AG04449 (cell line): Measurements from ENCODE around the gene CREB5.

Source experiments
- CTCF ChIA-PET: fragments of 350-600 bp; formaldehyde crosslinking; extraction: SDS; loops from one replicate; lab custom pipeline; 2021; ENCODE audit warnings: antibody characterized with exemption; lab: Yijun Ruan, JAX
- POLR2A ChIA-PET: fragments of 400-600, 350-600 bp; formaldehyde crosslinking; extraction: SDS; loops from one replicate; lab custom pipeline; 2020; ENCODE audit warnings: antibody characterized with exemption, inconsistent platforms; lab: Yijun Ruan, JAX
- DNase-seq: peaks from one replicate; pipeline ENCODE4 v3.0.0-alpha.2; 2010; ENCODE audit warnings: low read depth, low spot score
- H3K4me3 ChIP-seq: 2 replicates; pipeline ENCODE4 v1.5.1; 2011; ENCODE audit warnings: low read depth, mild to moderate bottlenecking, control low read depth, low read length
- TF ChIP-seq, protein P1 (sequence below): IDR thresholded peaks from one replicate; pipeline ENCODE4 v1.5.1; 2011; ENCODE audit warnings: mild to moderate bottlenecking, moderate library complexity, low read length, control low read depth, inconsistent platforms; ENCODE audit not compliant: insufficient read depth; ENCODE audit errors: missing control alignments

The CREB5 gene

DNA sequence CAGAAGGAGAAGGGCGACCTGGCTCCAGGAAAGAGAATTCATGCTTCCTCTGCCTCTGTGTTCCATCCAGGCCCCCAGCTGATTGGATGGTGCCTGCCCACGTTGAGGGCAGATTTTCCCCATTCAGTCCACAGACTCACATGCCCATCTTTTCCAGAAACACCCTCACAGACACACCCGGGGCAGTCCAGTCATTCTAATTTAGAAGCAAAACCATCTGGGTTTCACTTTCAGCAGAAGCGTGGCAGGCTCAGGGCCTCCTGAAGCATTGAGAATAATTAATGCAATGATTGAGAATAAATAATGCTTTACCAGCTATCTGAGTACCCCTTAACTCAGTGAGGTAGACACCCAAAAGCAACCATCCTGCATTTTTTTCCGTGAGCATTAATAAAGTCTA, 30.2 kb upstream of the CREB5 start:
- ChIA-PET POLR2A (no interaction called here), CTCF (interaction anchor here (1.2 to 1.4 kb wide), 2 partner anchors 8 to 20 kb away, joined by 3 to 5 read pairs; no protein-coding TSS in a partner anchor)
- no peak overlapping the region for H3K4me3 ChIP-seq
- TF ChIP-seq, protein P1, sequence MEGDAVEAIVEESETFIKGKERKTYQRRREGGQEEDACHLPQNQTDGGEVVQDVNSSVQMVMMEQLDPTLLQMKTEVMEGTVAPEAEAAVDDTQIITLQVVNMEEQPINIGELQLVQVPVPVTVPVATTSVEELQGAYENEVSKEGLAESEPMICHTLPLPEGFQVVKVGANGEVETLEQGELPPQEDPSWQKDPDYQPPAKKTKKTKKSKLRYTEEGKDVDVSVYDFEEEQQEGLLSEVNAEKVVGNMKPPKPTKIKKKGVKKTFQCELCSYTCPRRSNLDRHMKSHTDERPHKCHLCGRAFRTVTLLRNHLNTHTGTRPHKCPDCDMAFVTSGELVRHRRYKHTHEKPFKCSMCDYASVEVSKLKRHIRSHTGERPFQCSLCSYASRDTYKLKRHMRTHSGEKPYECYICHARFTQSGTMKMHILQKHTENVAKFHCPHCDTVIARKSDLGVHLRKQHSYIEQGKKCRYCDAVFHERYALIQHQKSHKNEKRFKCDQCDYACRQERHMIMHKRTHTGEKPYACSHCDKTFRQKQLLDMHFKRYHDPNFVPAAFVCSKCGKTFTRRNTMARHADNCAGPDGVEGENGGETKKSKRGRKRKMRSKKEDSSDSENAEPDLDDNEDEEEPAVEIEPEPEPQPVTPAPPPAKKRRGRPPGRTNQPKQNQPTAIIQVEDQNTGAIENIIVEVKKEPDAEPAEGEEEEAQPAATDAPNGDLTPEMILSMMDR: no peak
- DNase-seq: no peak

DNA sequence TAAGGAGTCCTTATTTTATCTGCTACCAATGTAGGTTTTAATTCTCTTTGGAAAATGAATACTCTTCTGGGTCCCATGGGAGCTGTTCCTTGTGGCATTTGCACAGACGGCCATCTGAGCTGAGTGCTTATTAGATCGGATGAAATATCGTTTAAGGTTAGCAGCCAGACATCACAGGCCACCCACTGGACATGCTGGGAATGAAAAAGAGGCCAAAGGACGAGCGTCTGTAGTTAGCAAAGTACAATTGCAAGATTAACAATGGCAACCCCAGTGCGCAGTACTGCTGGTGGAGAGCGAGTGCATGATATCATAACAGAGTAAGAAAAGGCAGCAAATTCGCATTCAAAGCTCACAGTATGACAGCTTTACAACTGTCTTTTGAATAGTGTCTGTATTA, 28.3 kb upstream of the CREB5 start:
- DNase-seq: no peak
- TF ChIP-seq, protein P1: no peak
- POLR2A ChIA-PET: no interaction called here
- H3K4me3 ChIP-seq: no peak overlapping the region
- CTCF ChIA-PET: no interaction called here

DNA sequence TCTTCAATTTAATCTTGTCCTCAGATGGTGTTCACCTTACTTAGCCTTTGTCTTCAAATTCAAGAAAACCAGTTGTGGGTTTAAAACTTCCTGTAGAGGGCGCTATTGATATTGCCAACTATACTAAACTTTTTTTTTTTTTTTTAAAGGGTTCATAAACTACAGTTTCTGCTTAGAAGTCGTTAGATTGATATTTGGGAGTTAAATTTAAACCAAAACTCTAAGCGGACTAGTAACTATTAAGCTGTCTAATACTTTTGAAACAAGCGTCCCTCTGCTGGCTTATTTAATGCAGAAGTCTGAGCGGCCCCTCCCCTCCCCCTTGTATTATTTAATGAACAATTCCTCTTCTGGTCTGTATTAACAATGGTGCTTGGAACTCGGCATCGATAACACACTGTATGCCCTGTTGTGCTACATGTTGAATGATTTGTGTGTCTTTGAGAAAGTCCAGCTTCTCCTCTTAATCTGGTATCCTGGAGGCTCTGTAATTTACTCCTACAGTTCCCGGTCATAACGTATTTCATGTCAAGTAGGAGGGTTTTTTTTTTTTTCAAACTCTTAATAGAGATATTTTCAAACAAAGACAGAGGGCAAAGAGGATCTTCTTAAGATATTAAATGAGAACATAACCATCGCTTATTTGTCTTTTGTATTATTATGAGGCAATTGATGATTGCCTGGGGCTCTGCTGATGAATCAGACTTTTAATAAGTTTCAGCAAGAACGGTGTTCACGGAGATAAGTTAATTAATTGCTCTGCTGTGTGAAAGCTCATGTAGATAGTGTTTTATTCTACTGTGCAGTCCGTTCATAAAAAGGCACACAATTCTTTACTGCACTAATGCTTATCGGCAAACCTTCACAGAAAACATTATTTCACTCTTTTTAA, 22.6 kb upstream of the CREB5 start:
- DNase-seq: no peak
- H3K4me3 ChIP-seq: peak overlapping the region; percentile 46
- CTCF ChIA-PET: interaction anchor here (0.7 to 4.3 kb wide), 36 partner anchors 8 to 717 kb away, joined by 3 to 28 read pairs (median 4); partner anchors contain the start of gene CREB5

DNA sequence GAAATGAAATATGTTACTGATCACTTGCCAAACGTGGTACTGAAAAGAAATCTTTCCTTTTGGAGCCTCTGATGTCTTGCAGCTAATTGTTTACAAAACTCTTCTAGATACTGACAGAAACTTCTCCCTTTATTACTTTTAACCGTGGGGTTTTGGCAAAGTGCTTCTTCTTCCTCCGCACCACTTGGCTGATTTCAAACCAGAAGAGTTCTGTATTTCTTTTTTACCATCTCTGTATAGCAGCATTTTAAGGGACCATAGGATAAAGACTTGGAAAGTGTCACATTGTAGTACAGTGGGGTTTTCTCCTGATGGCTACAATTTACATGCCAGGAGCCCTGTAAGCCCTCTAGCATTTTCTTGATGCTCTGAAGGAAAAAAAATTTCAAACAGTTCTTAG, 21.9 kb upstream of the CREB5 start:
- POLR2A ChIA-PET: no interaction called here

More for the DNA sequence above, 22.6 kb upstream of the CREB5 start:
- TF ChIP-seq, protein P1: peak; percentile 37
- POLR2A ChIA-PET: interaction anchor here (0.7 kb wide), 1 partner anchor 240 kb away, joined by 3 read pairs; no protein-coding TSS in a partner anchor

DNA sequence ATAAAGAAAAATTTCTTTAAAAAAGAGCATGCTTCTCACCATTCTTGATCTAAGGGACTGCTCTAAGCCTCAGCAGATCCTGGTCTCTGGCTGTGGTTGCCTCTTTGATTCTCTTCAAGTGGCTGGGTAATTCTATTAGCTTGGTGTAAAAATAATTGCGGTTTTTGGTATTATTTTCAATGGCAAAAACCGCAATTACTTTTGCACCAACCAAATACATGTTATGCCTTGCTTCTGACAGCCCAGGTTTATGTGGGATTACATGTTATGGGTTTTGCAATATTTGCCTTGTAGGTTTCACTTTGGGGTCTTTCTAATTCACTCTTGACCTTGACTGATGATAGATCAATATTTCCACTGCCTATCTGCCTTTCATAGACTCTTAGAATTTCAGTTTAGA, 20.0 kb upstream of the CREB5 start:
- TF ChIP-seq, protein P1: no peak
- no peak overlapping the region for H3K4me3 ChIP-seq
- ChIA-PET CTCF (interaction anchor here (1.2 to 1.4 kb wide), 3 partner anchors 14 to 531 kb away, joined by 3 to 4 read pairs (median 3); no protein-coding TSS in a partner anchor), POLR2A (no interaction called here)
- DNase-seq: no peak

More for the DNA sequence above, 21.9 kb upstream of the CREB5 start:
- CTCF ChIA-PET: interaction anchor here (0.8 to 4.3 kb wide), 24 partner anchors 7 to 716 kb away, joined by 3 to 28 read pairs (median 4); partner anchors contain the start of gene CREB5
- DNase-seq: no peak
- TF ChIP-seq, protein P1: no peak
- H3K4me3 ChIP-seq: no peak overlapping the region

DNA sequence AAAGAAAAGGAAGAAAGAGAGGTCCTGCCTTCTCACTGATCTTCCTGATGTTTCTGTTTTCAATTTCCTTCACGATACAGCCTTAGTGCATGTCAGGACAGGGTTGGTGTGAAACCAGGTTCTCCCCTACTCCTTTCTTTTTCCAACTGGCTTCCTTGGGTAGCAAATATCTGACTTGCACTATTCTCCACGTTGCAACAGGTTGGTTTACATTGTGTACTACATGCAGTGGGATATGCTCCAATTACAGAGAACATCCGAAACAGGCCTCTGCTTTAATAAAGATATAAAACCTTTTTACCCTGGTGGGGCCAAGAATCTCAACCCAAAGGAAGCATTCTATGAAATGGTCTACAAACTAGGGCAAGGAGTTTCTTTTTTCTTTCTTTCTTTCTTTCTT, 16.9 kb upstream of the CREB5 start:
- POLR2A ChIA-PET: no interaction called here
- CTCF ChIA-PET: interaction anchor here (3.7 kb wide), 1 partner anchor 7 kb away, joined by 28 read pairs; no protein-coding TSS in a partner anchor
- DNase-seq: no peak
- H3K4me3 ChIP-seq: no peak overlapping the region
- TF ChIP-seq, protein P1: no peak
